Ovary (tissue), 10 donors: ENCODE data around the gene SHROOM3. TPM values are rescaled to one million over a fixed set of nuclear protein-coding genes. Genes with fewer than 3 reads are reported as not detected.

Experiments
- DNase-seq, 5 donors: peaks; one replicate each; pipeline ENCODE4 v3.0.0-alpha.2; 2019 to 2020
- H3K27ac ChIP-seq, 2 donors: fragments of 200-600 bp; one replicate each; pipeline versions ENCODE4 v1.5.1 to v1.8.0; 2019 to 2022
- H3K27me3 ChIP-seq: fragments of 200-600 bp; one replicate; pipeline ENCODE4 v1.8.0; 2022
- H3K36me3 ChIP-seq: fragments of 200-600 bp; sonication (generic); one replicate; pipeline ENCODE4 v1.5.1; 2019
- H3K4me1 ChIP-seq: one replicate; pipeline ENCODE4 v1.8.1; 2013; ENCODE audit warnings: mild to moderate bottlenecking, moderate library complexity; ENCODE audit not compliant: insufficient read depth
- H3K4me3 ChIP-seq: fragments of 200-600 bp; sonication (generic); one replicate; pipeline ENCODE4 v1.5.1; 2017
- H3K9me3 ChIP-seq, 2 donors: fragments of 200-600 bp in 1 of 2; sonication (generic) in 1 of 2; one replicate each; pipeline versions ENCODE4 v1.5.1 to v1.8.1; 2013 to 2019; ENCODE audit warnings: mild to moderate bottlenecking in 1 of 2, moderate library complexity in 1 of 2
- CTCF ChIP-seq, 3 donors: fragments of 450-650 bp in 2 of 3; fragments of 200-600 bp in 1 of 3; IDR thresholded peaks; one replicate each; pipeline versions ENCODE4 v1.5.1 to v1.8.0; 2016 to 2022; ENCODE audit warnings: antibody characterized with exemption in 3 of 3, mild to moderate bottlenecking in 1 of 3
- EP300 ChIP-seq: sonication (generic); formaldehyde crosslinking; IDR thresholded peaks from one replicate; pipeline ENCODE4 v1.6.1; 2017; ENCODE audit warnings: antibody characterized with exemption
- POLR2A ChIP-seq: fragments of 450-650 bp; IDR thresholded peaks from one replicate; pipeline ENCODE4 v1.6.1; 2017; ENCODE audit warnings: antibody characterized with exemption, mild to moderate bottlenecking, moderate library complexity
- WGBS, 3 donors: extraction: QIAGEN DNeasy Blood & Tissue Kit in 1 of 3; methylation state at CpG; one replicate each; pipeline versions ENCODE4 v1.1.5 to v1.1.7; 2013 to 2017; 5-methylcytosine and 5-hydroxymethylcytosine counted together
- intact Hi-C, 4 donors: fragments of 100-400 bp; cut with DNase I; formaldehyde crosslinking; loops; one replicate each; pipeline versions ENCODE4 v1.11.0 to v1.15.1; 2022 to 2023
- long read RNA-seq, 3 donors: library from polyadenylated mRNA in 2 of 3; unstranded in 2 of 3; transcript quantifications; one replicate each; pipeline ENCODE4 v2.0.0 and lab custom pipeline, GENCODE V29; 2021 to 2026
- polyA plus RNA-seq, 2 donors: library from polyadenylated mRNA; stranded (reverse); fragments of 200-250 nt in 1 of 2; fragments of 350-450 nt in 1 of 2; fragmentation: Illumina TruSeq in 1 of 2; extraction: RNeasy Lipid Tissue Mini Kit (QIAGEN cat#74804) in 1 of 2; gene quantifications; one replicate each; pipeline ENCODE4 v1.2.3, GENCODE V29; 2013 to 2014
- total RNA-seq, 7 donors: library from RNA; depleted of rRNA in 2 of 7; stranded (reverse); fragments of >200 nt in 2 of 7; fragmentation: NEBNext Ultra II Directional in 3 of 7; extraction: Animal tissue kit (Norgen Biotek cat#: 25700) in 3 of 7; gene quantifications; one replicate each; pipeline versions ENCODE4 v1.1.0 to v1.2.4, GENCODE V29; 2016 to 2023
- donor health status: DM: no; HTN: no; CAD: no; lungs with moderate emphysema.
- donor health status: DM: no; HTN: no; CAD: no.
- donor health status: Bipolar disorder and iron deficiency.
- donor health status: DM: yes; HTN: yes; CAD: no.
- donor health status: DM: no; HTN: no; CAD: no.
- donor health status: DM: yes; HTN: yes; CAD: no.

The SHROOM3 gene
- total RNA-seq (10 to 100 TPM in 2 of 7 donors, 1 to 10 TPM in 5; 1.1 to 70.1 (median 5.7) TPM), polyA plus RNA-seq (1 to 10 TPM in 1 of 2 donors, under 1 TPM in 1; 0.80 to 1.9 TPM)
- long read RNA-seq, donor 1, partial matches to known transcripts = 0 of 2 reads
- long read RNA-seq, donor 1, other reads (novel, unspliced or antisense) = 2 of 2 reads
- long read RNA-seq, donor 2, partial matches to known transcripts = 0 of 3 reads
- long read RNA-seq, donor 2, other reads (novel, unspliced or antisense) = 0 of 3 reads
- long read RNA-seq, donor 3, partial matches to known transcripts = 9 of 11 reads
- long read RNA-seq, donor 3, other reads (novel, unspliced or antisense) = 2 of 11 reads

- Histone ChIP-seq H3K4me3 (no peak within 1 kb of the TSS), H3K27me3 (no peaks in the 10 kb centered on the region), H3K4me1 (no peaks in the 10 kb centered on the region), H3K27ac (no peak within 1 kb of the TSS), H3K36me3 (no peaks in the 10 kb centered on the region), H3K9me3 (no peaks in the 10 kb centered on the region)
- no peak for TF ChIP-seq CTCF (IDR thresholded peaks at IDR 0.05)
- no peak for TF ChIP-seq EP300
- TF ChIP-seq POLR2A = no peak
- 10 to 19% (median 15%) methylated on average over 9 of the region's 9 CpGs for WGBS, 3 donors
- intact Hi-C loops = no loop called here
- no peak for DNase-seq
Measured at GRCh38 chr4:76434901-76435527, at the start of gene SHROOM3. Gene SHROOM3 (plus strand): TSS chr4:76435229. CDS start chr4:76436053, 824 bp downstream.

GRCh38 chr4:76385974-76386373 lies 49.1 kb upstream of the SHROOM3 start:
- 90 to 91% (median 91%) methylated on average over 6 of the region's 6 CpGs for WGBS, 3 donors

GRCh38 chr4:76386566-76387305 lies 48.3 kb upstream of the SHROOM3 start:
- Histone ChIP-seq H3K27me3 (no peaks in the 10 kb centered on the region), H3K9me3 (no peaks in the 10 kb centered on the region), H3K36me3 (no peaks in the 10 kb centered on the region), H3K4me3 (no peak overlapping the region), H3K4me1 (no peaks in the 10 kb centered on the region), H3K27ac (no peak overlapping the region)
- 89 to 91% (median 90%) methylated on average over 6 of the region's 6 CpGs for WGBS, 3 donors
- intact Hi-C loops = no loop called here
- no peak for DNase-seq
- TF ChIP-seq EP300 = no peak
- no peak for TF ChIP-seq POLR2A
- TF ChIP-seq CTCF (IDR thresholded peaks at IDR 0.05) = no peak

More at GRCh38 chr4:76385974-76386373, 49.1 kb upstream of the SHROOM3 start:
- H3K9me3 ChIP-seq = no peaks in the 10 kb centered on the region
- no peaks in the 10 kb centered on the region for H3K36me3 ChIP-seq
- intact Hi-C loops = no loop called here
- H3K4me3 ChIP-seq = no peak overlapping the region
- no peaks in the 10 kb centered on the region for H3K27me3 ChIP-seq
- no peak overlapping the region for H3K27ac ChIP-seq
- TF ChIP-seq EP300 (no peak), POLR2A (no peak), CTCF (IDR thresholded peaks at IDR 0.05) (no peak)
- DNase-seq = no peak
- no peaks in the 10 kb centered on the region for H3K4me1 ChIP-seq

GRCh38 chr4:76388160-76388908 lies 46.7 kb upstream of the SHROOM3 start:
- 81 to 87% (median 84%) methylated on average over 3 of the region's 3 CpGs for WGBS, 3 donors
- intact Hi-C loops = no loop called here
- H3K27me3 ChIP-seq = no peaks in the 10 kb centered on the region
- TF ChIP-seq POLR2A (no peak), EP300 (no peak), CTCF (IDR thresholded peaks at IDR 0.05) (no peak)
- no peaks in the 10 kb centered on the region for H3K9me3 ChIP-seq
- no peak overlapping the region for H3K4me3 ChIP-seq
- no peaks in the 10 kb centered on the region for H3K4me1 ChIP-seq
- DNase-seq = no peak
- H3K27ac ChIP-seq = no peak overlapping the region
- no peaks in the 10 kb centered on the region for H3K36me3 ChIP-seq
